Gastrocnemius medialis (tissue), 4 donors: ENCODE measurements around the gene NEO1.

Experiments used
- CTCF ChIP-seq, 5 experiments: fragments of 450-650 bp in 3 of 5; fragments of 200-600 bp in 2 of 5; sonication (generic) in 2 of 5; IDR thresholded peaks in 4 of 5; conservative IDR thresholded peaks in 1 of 5; 1 replicate in 4 of 5; 2 replicates in 1 of 5; pipeline ENCODE4 v1.5.1; 2016 to 2019; ENCODE audit warnings: antibody characterized with exemption in 5 of 5, mild to moderate bottlenecking in 3 of 5, moderate library complexity in 3 of 5
- POLR2A ChIP-seq, 2 donors: fragments of 450-650 bp; IDR thresholded peaks; one replicate each; pipeline ENCODE4 v1.6.1; 2017; ENCODE audit warnings: antibody characterized with exemption in 2 of 2, mild to moderate bottlenecking in 2 of 2, moderate library complexity in 2 of 2

- TF ChIP-seq CTCF (IDR thresholded peaks at IDR 0.05 in 4 of 5, conservative IDR thresholded peaks at IDR 0.05 in 1 of 5) (no peak), POLR2A (IDR thresholded peaks at IDR 0.05) (no peak)
These were observed 231.2 kb downstream of the NEO1 start for GRCh38 chr15:73283366-73283962.
